ENCODE measurements around the gene CAPN10. TPM values are rescaled to one million over a fixed set of nuclear protein-coding genes. Genes with fewer than 3 reads are reported as not detected.

Gene CAPN10
- total RNA-seq, 1 experiment from 2014 or later, result 47.4 TPM

DNA sequence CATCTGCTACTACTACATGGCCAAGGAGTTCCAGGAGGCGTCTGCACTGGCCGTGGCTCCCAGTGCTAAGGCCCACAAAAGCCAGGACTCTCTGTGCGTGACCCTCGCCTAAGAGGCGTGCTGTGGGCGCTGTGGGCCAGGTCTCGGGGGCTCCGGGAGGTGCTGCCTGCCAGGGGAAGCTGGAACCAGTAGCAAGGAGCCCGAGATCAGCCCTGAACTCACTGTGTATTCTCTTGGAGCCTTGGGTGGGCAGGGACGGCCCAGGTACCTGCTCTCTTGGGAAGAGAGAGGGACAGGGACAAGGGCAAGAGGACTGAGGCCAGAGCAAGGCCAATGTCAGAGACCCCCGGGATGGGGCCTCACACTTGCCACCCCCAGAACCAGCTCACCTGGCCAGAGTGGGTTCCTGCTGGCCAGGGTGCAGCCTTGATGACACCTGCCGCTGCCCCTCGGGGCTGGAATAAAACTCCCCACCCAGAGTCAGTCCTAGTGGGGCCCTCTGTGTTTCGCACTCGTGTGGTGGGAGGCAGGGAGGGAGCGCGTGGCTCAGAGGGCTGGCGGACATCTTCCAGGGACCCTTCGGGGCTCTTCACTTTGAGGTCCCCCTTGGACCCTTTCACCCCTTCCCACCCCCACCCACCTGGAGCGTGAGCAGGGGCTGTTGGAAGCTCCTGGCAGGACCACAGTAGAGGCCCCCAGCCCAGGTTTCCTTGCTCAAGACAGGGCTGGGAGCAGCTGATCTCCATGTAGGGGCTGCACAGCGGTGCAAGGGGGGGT is 44.4 kb downstream of the CAPN10 start:
- Histone ChIP-seq H2BK15ac (ENCODE audit: low read depth, low read length) (no peak overlapping the region), H3T11ph (ENCODE audit: low read length) (no peak overlapping the region), H3K27ac (ENCODE audit: insufficient read length, low read depth, low read length) (no peak overlapping the region), H2BK5ac (ENCODE audit: insufficient read length, low read length) (no peak overlapping the region), H3K9me3 (ENCODE audit: control insufficient read depth, low read depth, low read length) (peaks cover 9% of the 10 kb centered on the region), H3K4ac (ENCODE audit: low read depth, low read length) (no peak overlapping the region), H2BK20ac (ENCODE audit: low read depth, low read length, poor library complexity, severe bottlenecking) (no peak overlapping the region), H4K91ac (ENCODE audit: insufficient read length, low read depth, low read length) (no peak overlapping the region), H3K27me3 (ENCODE audit: insufficient read depth, low read length) (no peaks in the 10 kb centered on the region; the same call in 1 of the 2 replicates), H2AFZ (ENCODE audit: low read length) (no peak overlapping the region), H2BK12ac (ENCODE audit: insufficient read length, low read depth, low read length) (no peak overlapping the region), H2BK120ac (ENCODE audit: low read depth, low read length, poor library complexity, severe bottlenecking) (no peak overlapping the region), H2AK5ac (ENCODE audit: insufficient read length, low read length) (no peak overlapping the region), H3K14ac (ENCODE audit: insufficient read depth, low read length) (no peak overlapping the region), H3K79me2 (ENCODE audit: insufficient read depth, low read length) (no peaks in the 10 kb centered on the region), H4K8ac (replicated peaks; ENCODE audit: insufficient read length, low read depth, low read length) (no peak overlapping the region), H3K4me1 (ENCODE audit: insufficient read depth, low read length) (no peaks in the 10 kb centered on the region), H3K79me1 (ENCODE audit: insufficient read depth, low read depth, low read length, poor library complexity, severe bottlenecking) (no peaks in the 10 kb centered on the region), H4K5ac (ENCODE audit: insufficient read length, low read depth, low read length) (no peak overlapping the region), H3K56ac (ENCODE audit: insufficient read length, low read depth, low read length) (no peak overlapping the region), H3K23me2 (ENCODE audit: insufficient read length, low read depth, low read length, poor library complexity, severe bottlenecking) (no peaks in the 10 kb centered on the region), H3K9ac (ENCODE audit: extremely low read depth, insufficient read length, low read length) (no peak overlapping the region), H4K20me1 (ENCODE audit: control insufficient read depth, insufficient read depth, insufficient read length) (no peaks in the 10 kb centered on the region), H3K18ac (ENCODE audit: insufficient read length, low read depth, low read length) (no peak overlapping the region), H3K23ac (ENCODE audit: insufficient read length, low read depth, low read length) (no peak overlapping the region), H3K4me2 (ENCODE audit: insufficient read depth, insufficient read length, low read length) (no peak overlapping the region)
- Mint-ChIP-seq H3K36me3 (ENCODE audit: insufficient read depth in 1 of 3, low read depth in 3 of 3) (peaks cover 0 to 16% (median 0%) of the 10 kb centered on the region in 3 experiments; a peak in 3 of 7 replicates), H3K4me1 (peaks cover 0 to 2% of the 10 kb centered on the region in 2 experiments; a peak in 1 of 4 replicates), H3K27me3 (ENCODE audit: low read depth) (peaks cover 21% of the 10 kb centered on the region), H3K4me3 (no peak overlapping the region), H3K9me3 (peaks cover 35 to 40% of the 10 kb centered on the region in 2 experiments), H3K27ac (no peak overlapping the region)
- no CpG with 5 or more reads among the region's 21 CpGs for WGBS (ENCODE audit: extremely low coverage, insufficient read length, low lambda C conversion rate)
- no peak for DNase-seq
- TF ChIP-seq, protein P1, sequence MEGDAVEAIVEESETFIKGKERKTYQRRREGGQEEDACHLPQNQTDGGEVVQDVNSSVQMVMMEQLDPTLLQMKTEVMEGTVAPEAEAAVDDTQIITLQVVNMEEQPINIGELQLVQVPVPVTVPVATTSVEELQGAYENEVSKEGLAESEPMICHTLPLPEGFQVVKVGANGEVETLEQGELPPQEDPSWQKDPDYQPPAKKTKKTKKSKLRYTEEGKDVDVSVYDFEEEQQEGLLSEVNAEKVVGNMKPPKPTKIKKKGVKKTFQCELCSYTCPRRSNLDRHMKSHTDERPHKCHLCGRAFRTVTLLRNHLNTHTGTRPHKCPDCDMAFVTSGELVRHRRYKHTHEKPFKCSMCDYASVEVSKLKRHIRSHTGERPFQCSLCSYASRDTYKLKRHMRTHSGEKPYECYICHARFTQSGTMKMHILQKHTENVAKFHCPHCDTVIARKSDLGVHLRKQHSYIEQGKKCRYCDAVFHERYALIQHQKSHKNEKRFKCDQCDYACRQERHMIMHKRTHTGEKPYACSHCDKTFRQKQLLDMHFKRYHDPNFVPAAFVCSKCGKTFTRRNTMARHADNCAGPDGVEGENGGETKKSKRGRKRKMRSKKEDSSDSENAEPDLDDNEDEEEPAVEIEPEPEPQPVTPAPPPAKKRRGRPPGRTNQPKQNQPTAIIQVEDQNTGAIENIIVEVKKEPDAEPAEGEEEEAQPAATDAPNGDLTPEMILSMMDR (conservative IDR thresholded peaks at IDR 0.05), result no peak
